Right ventricle myocardium superior (tissue), 1 donor: ENCODE results near the gene ADAM29. TPM values are rescaled to one million over a fixed set of nuclear protein-coding genes. Genes with fewer than 3 reads are reported as not detected.
"Not testable (repeated sequence)": the region's sequence is repeated elsewhere in the genome, so short reads cannot be mapped to it uniquely, and the experiment has no call there.

Experiments used
- ATAC-seq: fragments of 200-7000 bp; cut with Tn5 transposase; one replicate; pipeline ENCODE4 v1.9.1; 2020; ENCODE audit warnings: mild to moderate bottlenecking; ENCODE audit not compliant: poor library complexity
- DNase-seq: peaks from one replicate; pipeline ENCODE4 v3.0.0-alpha.2; 2020
- intact Hi-C: fragments of 100-400 bp; cut with DNase I; formaldehyde crosslinking; loops from one replicate; pipeline ENCODE4 v1.11.2; 2022
- total RNA-seq: library from RNA; stranded (reverse); fragmentation: NEBNext Ultra II Directional; extraction: Animal tissue kit (Norgen Biotek cat#: 25700); gene quantifications from one replicate; pipeline ENCODE4 v1.2.1, GENCODE V29; 2021
- donor health status: DM: no; HTN: yes; CAD: no; lungs with severe emphysema.

ADAM29 gene
- total RNA-seq, 1 donor from 2014 or later, result not detected

GRCh38 chr4:174935607-174936006, 17.4 kb downstream of the ADAM29 start:
- no peak for ATAC-seq
- intact Hi-C loops, result no loop called here
- no peak for DNase-seq

GRCh38 chr4:174940002-174940401, 21.8 kb downstream of the ADAM29 start:
- ATAC-seq, result no peak
- intact Hi-C loops, result no loop called here
- no peak for DNase-seq

- intact Hi-C loops, result no loop called here
- DNase-seq (no peak), ATAC-seq (no peak)
These were observed 28.1 kb downstream of the ADAM29 start for GRCh38 chr4:174946246-174946645.

- no peak for DNase-seq
- ATAC-seq, result no peak
- intact Hi-C loops, result no loop called here
These were observed 30.7 kb downstream of the ADAM29 start for GRCh38 chr4:174948826-174949225.

- DNase-seq (no peak), ATAC-seq (no peak)
- intact Hi-C loops, result no loop called here
These were observed 54.8 kb downstream of the ADAM29 start for GRCh38 chr4:174972911-174973310.

GRCh38 chr4:174973336-174973735, 55.2 kb downstream of the ADAM29 start:
- intact Hi-C loops, result no loop called here
- ATAC-seq (no peak), DNase-seq (no peak)

GRCh38 chr4:174983128-174983750, 65.1 kb downstream of the ADAM29 start:
- DNase-seq (no peak), ATAC-seq (no peak)
- intact Hi-C loops, result no loop called here

GRCh38 chr4:174983870-174984269, 65.7 kb downstream of the ADAM29 start:
- ATAC-seq, DNase-seq, intact Hi-C loops: not testable (repeated sequence)

GRCh38 chr4:174989791-174990190, 71.6 kb downstream of the ADAM29 start:
- no peak for ATAC-seq
- no peak for DNase-seq
- intact Hi-C loops, result no loop called here

- DNase-seq (no peak), ATAC-seq (no peak)
- intact Hi-C loops, result no loop called here
These were observed 75.8 kb downstream of the ADAM29 start for GRCh38 chr4:174993916-174994315.

GRCh38 chr4:174996079-174996478, 77.9 kb downstream of the ADAM29 start:
- no peak for ATAC-seq
- intact Hi-C loops, result no loop called here
- no peak for DNase-seq

GRCh38 chr4:174999407-174999806, 81.2 kb downstream of the ADAM29 start:
- DNase-seq (no peak), ATAC-seq (no peak)
- intact Hi-C loops, result no loop called here

GRCh38 chr4:175017751-175018150, 99.6 kb downstream of the ADAM29 start:
- intact Hi-C loops, result no loop called here
- ATAC-seq (no peak), DNase-seq (no peak)

- DNase-seq, intact Hi-C loops, ATAC-seq: not testable (repeated sequence)
These were observed 101.3 kb downstream of the ADAM29 start for GRCh38 chr4:175019447-175019846.

Other genes starting within 250 kb of the ADAM29 start
- not detected for gene GLRA3, start 89.1 kb upstream of the ADAM29 start, total RNA-seq